ENCODE measurements around the gene GSTP1. TPM values are rescaled to one million over a fixed set of nuclear protein-coding genes. Genes with fewer than 3 reads are reported as not detected.
"Not testable (repeated sequence)": the region's sequence is repeated elsewhere in the genome, so short reads cannot be mapped to it uniquely, and the experiment has no call there.

Gene GSTP1
- total RNA-seq, 1 donor from 2014 or later, result 393 TPM

DNA sequence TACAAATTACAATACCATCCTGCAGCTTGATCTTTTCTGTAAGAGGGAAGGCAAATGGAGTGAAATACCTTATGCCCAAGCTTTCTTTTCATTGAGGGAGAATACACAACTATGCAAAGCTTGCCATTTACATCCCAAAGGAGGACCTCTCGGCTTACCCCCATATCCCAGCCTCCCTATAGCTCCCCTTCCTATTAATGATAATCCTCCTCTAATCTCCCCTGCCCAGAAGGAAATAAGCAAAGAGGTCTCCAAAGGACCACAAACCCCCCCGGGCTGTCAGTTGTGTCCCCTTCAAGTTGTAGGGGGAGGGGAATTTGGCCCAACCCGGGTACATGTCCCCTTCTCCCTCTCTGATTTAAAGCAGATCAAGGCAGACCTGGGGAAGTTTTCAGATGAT lies 38.3 kb downstream of the GSTP1 start:
- ATAC-seq; intact Hi-C loops (cut with DNase I); DNase-seq (ENCODE audit: missing footprints): not testable (repeated sequence)

DNA sequence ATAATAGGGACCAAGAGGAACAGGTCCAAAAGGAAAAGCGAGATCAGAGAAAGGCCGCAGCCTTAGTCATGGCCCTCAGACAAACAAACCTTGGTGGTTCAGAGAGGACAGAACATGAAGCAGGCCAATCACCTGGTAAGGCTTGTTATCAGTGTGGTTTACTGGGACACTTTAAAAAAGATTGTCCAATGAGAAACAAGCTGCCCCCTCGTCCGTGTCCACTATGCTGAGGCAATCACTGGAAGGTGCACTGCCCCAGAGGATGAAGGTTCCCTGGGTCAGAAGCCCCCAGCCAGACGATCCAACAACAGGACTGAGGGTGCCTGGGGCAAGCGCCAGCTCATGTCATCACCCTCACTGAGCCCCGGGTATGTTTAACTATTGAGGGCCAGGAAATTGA lies 39.3 kb downstream of the GSTP1 start:
- DNase-seq (ENCODE audit: missing footprints); ATAC-seq; intact Hi-C loops (cut with DNase I): not testable (repeated sequence)

DNA sequence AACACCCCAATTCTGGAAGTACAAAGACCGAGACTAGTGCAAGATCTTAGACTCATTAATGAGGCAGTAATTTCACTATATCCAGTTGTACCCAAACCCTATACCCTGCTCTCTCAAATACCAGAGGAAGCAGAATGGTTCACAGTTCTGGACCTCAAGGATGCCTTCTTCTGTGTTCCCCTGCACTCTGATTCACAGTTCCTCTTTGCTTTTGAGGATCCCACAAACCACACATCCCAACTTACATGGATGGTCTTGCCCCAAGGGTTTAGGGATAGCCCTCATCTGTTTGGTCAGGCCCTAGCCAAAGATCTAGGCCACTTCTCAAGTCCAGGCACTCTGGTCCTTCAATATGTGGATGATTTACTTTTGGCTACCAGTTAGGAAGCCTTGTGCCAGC lies 40.2 kb downstream of the GSTP1 start:
- DNase-seq (ENCODE audit: missing footprints); intact Hi-C loops (cut with DNase I); ATAC-seq: not testable (repeated sequence)

- intact Hi-C loops (cut with DNase I); DNase-seq (ENCODE audit: missing footprints); ATAC-seq: not testable (repeated sequence)
Measured at GRCh38 chr11:67626131-67626833, 42.7 kb downstream of the GSTP1 start.

DNA sequence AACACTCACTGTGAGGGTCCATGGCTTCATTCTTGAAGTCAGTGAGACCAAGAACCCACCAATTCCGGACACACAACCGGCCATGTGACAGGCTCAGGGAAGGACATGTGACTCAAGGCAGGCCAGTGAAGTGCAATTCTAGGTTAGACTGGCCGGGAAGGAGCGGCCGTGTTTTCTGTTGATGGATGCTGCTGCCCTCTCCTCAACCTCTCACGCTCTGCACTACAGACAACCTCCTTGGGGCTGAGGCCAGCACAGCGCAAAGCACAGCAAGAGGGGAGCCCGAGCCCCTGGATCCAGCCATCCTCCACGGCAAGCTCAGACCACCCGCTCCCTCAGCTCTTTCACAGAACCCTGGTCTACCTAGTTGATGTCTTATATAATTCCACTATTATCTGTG lies 43.4 kb downstream of the GSTP1 start:
- intact Hi-C loops (cut with DNase I), result no loop called here
- ATAC-seq (no peak), DNase-seq (ENCODE audit: missing footprints) (no peak)

GRCh38 chr11:67627441-67627811 lies 43.8 kb downstream of the GSTP1 start:
- ATAC-seq (no peak), DNase-seq (ENCODE audit: missing footprints) (peak; percentile 46)
- intact Hi-C loops (cut with DNase I), result no loop called here

DNA sequence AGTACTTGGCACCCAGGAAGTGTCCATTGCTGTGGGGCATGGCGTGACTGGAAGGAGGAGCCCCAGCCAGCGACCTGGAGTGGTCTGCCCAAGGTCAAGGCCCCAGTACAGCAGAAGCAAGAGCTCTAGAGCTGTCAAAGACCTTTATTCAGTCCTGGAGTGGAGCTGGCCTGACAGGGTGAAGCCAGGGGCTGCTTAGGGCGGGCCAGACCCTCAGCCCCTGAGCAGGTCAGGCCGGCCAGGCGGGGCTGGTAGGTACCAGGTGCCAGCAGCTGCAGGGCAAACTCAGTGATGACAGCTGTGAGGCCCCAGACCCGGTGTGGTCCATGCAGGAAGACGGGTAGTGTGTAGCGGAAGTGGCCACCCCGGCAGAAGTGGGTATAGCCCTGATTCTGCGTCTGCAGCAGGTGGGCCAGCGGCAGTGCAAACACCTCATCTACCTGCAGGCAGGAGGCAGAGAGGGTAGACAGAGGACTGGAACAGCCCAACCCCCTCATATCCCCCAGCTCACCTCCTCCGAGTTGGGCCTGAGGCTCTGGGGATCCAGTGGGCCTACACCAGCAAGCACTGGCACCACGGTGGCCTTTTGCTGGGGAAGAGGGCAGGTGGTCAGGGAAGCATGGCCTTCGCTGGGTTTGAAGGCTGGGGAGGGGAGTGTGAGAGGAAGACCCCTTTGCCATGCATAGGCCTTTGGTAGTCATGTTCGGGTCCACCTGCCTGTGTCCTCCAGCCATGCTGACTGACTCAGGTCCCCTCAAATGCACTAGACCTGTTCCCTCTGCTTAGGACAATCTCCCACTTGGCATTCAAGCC lies 44.4 kb downstream of the GSTP1 start:
- ATAC-seq (no peak), DNase-seq (ENCODE audit: missing footprints) (peak; percentile 66)
- intact Hi-C loops (cut with DNase I), result no loop called here

GRCh38 chr11:67628710-67629385 lies 45.2 kb downstream of the GSTP1 start:
- intact Hi-C loops (cut with DNase I), result no loop called here
- peak; percentile 69 for DNase-seq (ENCODE audit: missing footprints)

DNA sequence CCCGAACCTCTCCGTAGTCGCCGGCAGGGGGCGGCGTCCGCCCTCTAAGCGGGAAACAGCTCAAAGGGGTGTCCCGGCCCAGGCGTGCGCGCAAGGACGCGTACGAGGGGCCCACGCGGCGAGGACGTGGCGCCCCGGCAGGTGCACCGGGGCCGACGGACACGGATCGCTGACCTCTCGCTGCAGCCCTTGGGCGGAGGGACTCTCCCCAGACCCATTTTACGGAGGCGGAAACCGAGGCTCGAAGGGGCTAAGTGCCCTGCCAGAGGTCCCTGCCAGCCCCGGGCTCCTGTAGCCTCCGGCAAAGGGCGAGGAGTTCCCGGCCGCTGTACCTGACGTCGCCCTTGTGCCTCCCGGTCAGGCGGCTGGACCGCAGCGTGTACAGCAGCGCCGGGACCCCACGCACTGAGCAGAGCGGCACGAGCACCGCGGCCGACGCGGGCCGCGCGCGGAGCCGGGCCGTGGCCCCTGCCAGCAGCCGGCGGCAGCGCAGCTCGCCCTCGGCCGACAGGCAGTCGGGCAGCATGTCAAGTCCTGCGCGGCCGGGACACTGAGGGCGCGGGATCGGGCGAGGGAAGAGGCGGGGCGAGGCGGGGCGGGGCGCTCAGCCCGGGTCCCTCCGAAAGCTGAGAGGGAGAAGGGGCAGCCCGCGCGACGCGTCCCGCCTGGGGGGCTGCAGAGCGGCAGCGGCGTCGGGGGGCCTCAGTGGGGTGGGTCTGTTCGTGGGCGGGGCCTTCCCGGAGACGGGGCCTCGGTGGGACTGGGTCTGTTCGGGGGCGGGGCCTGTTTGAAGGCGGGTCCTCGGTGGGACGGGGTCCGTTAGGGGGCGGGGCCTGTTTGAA lies 46.0 kb downstream of the GSTP1 start, which contains the start of gene NUDT8:
Gene NUDT8 (minus strand): TSS at position 552 of the 842 bp plus-strand sequence. CDS start 26 bp downstream, at position 526.
- ATAC-seq (peak; percentile 70), DNase-seq (ENCODE audit: missing footprints) (peak; percentile 95)
- intact Hi-C loops (cut with DNase I), result loop anchor here (2.0 kb wide), 1 partner anchor 29 kb away; no protein-coding TSS in a partner anchor

More at GRCh38 chr11:67628710-67629385, 45.2 kb downstream of the GSTP1 start:
- ATAC-seq, result no peak

GRCh38 chr11:67630228-67630942 lies 46.8 kb downstream of the GSTP1 start:
- intact Hi-C loops (cut with DNase I), result loop anchor here (2.0 kb wide), 1 partner anchor 28 kb away; no protein-coding TSS in a partner anchor
- DNase-seq (ENCODE audit: missing footprints) (peak; percentile 98), ATAC-seq (peak; percentile 91)

- no peak for ATAC-seq
- intact Hi-C loops (cut with DNase I), result loop anchor here (2.0 kb wide), 1 partner anchor 28 kb away; no protein-coding TSS in a partner anchor
- peak; percentile 58 for DNase-seq (ENCODE audit: missing footprints)
Measured at GRCh38 chr11:67630943-67631331, 47.3 kb downstream of the GSTP1 start.

DNA sequence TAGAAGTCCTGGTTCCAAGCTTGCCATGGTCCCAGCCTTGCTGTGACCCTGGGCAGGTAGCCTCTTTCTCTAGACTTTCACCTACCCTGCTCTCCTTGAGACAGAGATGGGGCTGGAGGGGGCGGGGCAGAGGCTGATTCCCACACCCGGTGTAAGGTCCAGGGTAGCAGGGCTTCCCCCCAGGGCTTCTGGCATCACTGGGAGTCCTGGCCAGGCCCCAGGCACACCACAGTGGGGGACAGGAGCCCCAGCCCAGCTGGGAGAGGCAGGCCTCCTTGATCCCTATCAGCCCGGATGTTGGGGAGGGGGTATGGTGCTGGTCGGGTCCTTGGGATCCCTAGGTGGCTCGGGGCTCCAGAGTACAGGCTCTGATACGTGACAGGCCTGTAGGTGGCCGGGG lies 47.8 kb downstream of the GSTP1 start:
- intact Hi-C loops (cut with DNase I), result loop anchor here (2.0 kb wide), 1 partner anchor 27 kb away; no protein-coding TSS in a partner anchor
- ATAC-seq (no peak), DNase-seq (ENCODE audit: missing footprints) (peak; percentile 60)

DNA sequence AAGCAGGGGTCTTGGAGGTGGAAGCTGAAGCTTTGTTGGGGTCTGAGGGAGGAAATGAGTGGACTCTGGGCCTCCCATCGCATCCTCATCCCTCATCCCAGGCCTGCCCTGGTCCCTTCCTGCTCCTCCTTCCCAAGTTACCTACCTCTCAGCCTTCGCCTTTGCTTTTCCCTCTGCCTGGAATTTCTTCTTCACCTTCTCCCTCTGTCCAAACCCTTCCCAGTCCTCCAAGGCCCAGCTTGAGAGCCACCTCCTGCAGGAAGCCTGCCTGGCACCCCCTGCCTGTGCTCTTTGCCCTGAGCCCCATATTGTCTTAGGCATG lies 48.2 kb downstream of the GSTP1 start:
- ATAC-seq (no peak), DNase-seq (ENCODE audit: missing footprints) (no peak)
- intact Hi-C loops (cut with DNase I), result loop anchor here (2.0 kb wide), 1 partner anchor 27 kb away; no protein-coding TSS in a partner anchor

DNA sequence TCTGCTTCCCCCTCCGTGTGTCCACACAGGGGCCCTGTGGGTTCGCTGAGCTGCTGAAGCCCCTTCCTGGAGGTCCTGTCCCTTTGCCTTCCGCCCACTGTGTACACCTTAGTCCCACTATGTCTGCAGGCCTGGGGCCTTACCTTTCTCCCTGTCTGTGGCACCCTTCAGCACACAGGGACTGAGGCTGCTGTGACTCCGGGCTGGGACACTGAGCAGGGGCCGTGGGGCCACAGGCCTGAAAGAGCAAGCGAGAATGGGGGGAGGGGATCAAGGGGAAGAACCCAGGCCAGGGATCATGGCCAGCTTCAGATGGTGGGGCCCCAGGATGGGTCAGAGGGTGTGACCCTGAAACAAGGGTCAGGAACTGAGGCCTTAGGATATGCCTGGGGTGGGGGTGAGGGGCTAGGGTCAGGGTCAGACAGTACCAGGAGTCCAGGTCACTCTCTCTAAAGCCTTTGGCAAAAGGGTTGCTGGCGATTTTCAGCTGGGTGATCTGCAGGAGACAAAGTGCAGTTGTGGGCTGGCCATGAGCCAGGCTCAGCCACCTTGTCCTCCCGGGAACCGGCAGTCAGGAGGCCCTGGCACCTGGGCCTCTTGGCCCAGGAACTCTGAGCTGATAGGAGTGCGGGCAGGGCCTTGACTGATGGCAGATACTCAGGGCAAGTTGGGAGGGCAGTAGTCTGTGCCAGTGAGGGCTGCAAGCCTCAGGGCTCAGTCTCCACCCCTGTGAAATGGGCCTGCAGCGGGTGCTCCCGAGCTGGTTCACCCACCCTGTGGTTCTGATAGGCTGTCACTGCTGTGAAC lies 48.8 kb downstream of the GSTP1 start:
- intact Hi-C loops (cut with DNase I), result no loop called here
- DNase-seq (ENCODE audit: missing footprints) (peak; percentile 77), ATAC-seq (no peak)

GRCh38 chr11:67632982-67633755 lies 49.6 kb downstream of the GSTP1 start:
- no peak for ATAC-seq
- no peak for DNase-seq (ENCODE audit: missing footprints)
- intact Hi-C loops (cut with DNase I), result no loop called here

DNA sequence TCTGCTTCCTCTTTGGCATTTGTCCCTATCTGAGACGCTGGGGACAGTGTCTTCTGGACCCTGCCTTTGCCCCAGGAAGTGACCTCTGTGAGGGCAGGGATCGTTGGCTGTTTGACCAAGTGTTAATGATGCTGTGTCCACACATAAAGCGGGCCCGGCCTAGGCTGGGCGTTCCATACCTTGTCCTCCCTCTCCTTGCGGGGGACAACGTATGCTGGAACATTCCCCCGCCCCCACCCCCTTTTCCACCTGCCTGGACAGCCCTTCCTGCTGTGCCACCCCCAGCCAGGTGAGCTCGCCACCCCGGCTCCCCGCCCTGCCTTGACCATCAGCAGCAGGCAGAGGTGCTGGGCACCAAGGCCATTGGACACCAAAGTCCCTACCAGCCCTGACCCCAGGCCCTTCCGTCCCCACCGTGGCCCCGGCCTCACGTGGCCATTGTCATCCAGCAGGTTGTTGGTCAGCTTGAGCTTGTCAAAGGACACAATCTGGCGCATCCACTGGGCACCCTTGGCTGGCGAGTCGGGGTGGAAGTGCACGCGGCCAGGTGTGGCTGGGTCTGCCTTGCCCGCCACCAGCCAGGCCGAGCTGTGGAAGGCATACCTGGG lies 50.2 kb downstream of the GSTP1 start:
- intact Hi-C loops (cut with DNase I), result no loop called here
- ATAC-seq, result no peak
- no peak for DNase-seq (ENCODE audit: missing footprints)

All from Right ventricle myocardium inferior (tissue), 1 donor.